HG02981 (cell line): ENCODE data around the gene SCRN1.
"Not testable (repeated sequence)": the region's sequence is repeated elsewhere in the genome, so short reads cannot be mapped to it uniquely, and the experiment has no call there.

Source experiments
- ATAC-seq: cut with Tn5 transposase; IDR thresholded peaks from one replicate; pipeline ENCODE4 v1.9.1; 2021; ENCODE audit warnings: mild to moderate bottlenecking, moderate library complexity; ENCODE audit not compliant: unreplicated experiment

The SCRN1 gene

DNA sequence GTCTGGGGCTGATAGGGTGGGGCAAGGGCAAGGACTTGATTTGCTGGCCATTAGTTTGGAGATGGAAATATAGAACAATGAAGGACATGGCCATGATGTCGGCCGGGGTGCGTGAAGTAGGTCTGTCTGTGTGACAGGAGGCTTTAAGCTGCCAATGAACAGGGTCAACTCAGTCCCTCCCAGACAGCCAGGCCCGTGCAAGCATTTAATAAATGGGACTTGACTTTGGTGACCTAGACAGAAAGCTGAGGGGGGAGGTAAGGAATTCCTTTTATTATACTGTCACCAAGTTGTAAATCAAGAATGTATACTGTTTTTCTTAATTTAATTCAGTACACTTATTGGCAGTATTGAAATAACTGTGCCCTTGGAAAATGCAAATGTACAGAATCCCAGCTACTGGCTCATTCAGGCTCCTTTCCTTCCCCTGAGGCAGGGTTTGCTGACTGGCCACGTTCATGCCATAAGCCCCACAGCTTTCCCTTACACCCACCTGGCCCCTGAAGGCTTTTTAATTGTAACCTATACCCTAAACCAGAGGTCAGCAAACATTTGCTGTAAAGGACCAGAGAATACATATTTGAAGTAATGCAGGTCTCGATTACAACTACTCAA is 96.1 kb downstream of the SCRN1 start:
- ATAC-seq: no peak

GRCh38 chr7:29892231-29892630 is 97.4 kb downstream of the SCRN1 start:
- no peak for ATAC-seq

DNA sequence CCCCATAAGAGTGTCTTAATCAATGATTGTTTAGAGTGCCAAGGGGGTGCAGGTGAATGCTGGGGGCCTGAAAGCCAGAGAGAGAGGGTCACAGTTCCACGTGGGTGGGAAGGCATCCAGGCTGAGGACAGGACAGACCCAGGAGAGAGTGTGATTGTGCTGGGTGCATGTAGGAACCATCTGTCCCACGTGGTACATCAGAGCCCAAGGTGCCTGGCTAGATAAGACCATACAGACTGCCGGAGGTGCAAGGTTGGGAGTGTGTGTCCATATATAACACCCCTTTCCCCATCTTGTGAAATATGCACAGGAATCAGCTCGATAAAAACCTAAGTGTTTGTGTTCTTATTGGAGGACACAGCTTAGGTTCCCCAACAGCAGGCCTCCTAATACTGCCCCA is 97.8 kb downstream of the SCRN1 start:
- ATAC-seq: no peak

GRCh38 chr7:29890786-29891185 is 98.8 kb downstream of the SCRN1 start:
- not testable (repeated sequence) for ATAC-seq

DNA sequence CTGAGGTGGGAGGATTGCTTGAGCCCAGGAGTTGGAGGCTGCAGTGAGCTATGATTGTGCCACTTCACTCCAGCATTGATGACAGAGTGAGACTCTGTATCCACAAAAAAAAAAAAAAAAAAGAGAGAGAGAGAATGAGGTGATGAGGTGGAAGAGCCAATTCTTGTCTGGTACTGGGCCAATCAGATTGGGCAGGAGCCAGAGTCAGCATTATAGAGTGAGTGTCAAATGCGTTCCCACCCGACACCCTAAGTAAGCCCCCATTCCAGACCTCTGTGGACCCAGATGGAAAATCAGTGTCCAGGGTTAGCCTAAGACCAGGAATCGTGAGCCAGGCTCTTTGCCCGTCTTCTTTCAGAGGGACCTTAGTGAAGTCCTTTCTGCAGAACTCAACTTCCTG is 99.3 kb downstream of the SCRN1 start:
- ATAC-seq: no peak

DNA sequence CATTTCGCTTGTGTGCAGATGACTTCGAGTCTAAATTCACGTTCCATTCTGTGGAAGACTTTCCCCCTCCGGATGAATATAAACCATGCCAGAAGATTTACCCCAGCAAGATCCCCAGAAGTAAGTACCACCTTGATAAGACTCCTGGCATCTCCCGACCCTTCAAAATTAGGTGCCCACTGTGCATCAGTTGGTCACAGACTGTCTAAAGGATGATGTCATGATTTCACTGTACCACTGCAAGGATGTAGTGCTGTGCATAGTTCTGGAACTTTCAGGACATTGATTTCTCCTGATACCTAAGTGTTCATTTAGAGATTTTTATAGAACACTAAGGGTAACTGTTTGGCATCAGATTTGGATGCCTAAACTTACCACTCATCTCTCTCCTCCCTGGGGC is 100.3 kb downstream of the SCRN1 start:
- no peak for ATAC-seq

GRCh38 chr7:29888006-29888405 is 101.6 kb downstream of the SCRN1 start:
- ATAC-seq: no peak

- ATAC-seq: no peak
Measured at GRCh38 chr7:29886827-29887226, 102.8 kb downstream of the SCRN1 start.

- ATAC-seq: no peak
Measured at GRCh38 chr7:29885626-29886025, 104.0 kb downstream of the SCRN1 start.

DNA sequence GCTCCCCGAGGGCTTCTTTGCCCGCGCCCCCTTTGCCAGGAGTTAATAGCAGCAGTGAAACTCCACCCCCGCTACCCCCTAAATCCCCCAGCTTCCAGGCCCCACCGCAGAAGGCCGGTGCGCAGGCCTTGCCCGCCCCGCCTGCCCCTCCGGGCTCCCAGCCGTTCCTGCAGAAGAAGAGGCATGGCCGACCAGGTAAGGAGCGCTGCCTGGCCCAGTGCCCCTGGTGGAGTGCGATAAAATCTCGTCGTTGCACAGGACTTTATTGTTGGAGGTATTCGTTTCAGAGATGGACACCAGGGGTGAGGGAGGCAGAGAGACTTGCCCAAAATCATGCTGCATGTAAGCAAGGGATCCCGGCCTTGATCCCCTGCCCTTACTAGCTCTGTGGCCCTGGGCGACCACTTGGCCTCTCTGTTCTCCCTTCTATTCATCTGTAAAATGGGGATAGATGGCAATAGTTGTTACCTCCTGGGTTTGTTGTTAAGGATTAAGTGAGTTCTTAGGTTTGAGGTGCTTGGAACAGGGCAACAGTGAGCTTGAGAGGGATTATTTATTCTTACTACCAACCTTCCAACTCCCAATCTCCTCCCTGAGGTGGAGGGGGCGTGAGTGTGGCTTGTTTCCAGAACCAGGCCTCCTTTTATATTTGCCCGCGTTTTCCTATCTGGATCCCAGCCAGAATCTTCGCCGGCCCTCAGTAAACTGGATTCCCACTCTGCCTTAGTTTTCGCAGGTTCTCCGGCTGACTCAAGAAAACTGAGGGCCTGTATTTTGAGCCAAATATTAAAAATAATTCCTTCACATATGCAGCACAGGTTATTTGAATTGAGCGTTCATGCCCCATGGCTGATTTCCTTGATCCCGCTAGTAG is 105.0 kb downstream of the SCRN1 start:
- no peak for ATAC-seq

- ATAC-seq: no peak
Measured at GRCh38 chr7:29883462-29884398, 105.9 kb downstream of the SCRN1 start.

DNA sequence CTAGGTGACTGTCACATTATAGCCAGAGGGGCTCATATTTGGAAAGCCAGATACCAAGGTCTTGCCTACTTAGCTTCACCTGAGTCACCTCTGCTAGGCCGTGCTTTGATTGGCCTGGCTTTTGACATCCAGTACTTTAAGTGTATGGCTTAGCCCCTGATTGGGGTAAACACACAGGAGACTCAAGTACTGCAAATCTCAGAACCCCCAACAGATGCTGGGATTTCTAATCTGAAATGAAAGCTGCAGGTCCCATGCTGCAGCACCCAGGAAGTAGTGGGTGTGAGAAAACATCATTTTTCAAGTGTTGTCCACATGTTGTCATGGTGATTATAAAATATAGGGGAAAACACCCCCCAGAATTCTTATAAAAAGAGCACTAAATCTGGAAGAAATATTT is 107.1 kb downstream of the SCRN1 start:
- no peak for ATAC-seq

DNA sequence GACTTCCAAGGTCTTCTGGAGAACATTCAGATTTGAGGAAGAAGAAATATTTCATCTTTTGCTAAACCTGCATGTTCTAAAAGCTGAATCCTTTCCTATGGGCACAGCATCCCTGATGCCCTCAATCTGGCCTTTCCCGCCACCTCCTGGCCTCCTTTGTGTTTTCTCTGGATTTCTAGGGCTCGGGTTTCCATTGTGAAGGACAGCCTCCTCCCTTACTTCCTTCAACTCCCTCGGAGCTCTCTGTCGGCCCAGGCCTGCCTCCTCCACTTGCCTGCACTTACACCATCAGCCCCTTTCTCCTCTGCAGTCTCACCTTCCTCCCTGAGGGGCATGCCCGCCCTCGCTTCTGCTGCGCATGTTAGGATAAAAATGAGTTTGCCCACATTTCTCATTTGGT is 107.9 kb downstream of the SCRN1 start:
- no peak for ATAC-seq

GRCh38 chr7:29879609-29880008 is 110.0 kb downstream of the SCRN1 start:
- ATAC-seq: no peak

- no peak for ATAC-seq
Measured at GRCh38 chr7:29878081-29878688, 111.4 kb downstream of the SCRN1 start.

GRCh38 chr7:29877196-29877595 is 112.4 kb downstream of the SCRN1 start:
- ATAC-seq: no peak

DNA sequence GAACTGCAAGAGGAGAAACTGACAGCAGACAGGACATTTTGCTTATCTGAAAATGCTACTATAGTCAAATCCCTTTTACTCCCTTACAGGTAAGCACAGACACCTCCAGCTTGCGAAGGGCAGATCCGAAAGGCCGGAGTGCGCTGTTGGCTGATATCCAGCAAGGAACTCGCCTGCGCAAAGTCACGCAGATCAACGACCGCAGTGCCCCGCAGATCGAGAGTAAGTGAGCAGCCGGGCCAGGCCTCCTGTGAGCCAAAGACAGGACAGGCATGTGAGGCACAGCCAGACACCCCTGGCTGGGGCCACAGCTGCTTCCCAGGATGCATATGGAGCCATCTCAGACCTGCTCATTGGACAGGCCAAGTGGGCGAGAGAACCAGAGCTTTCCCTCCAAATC is 113.9 kb downstream of the SCRN1 start:
- ATAC-seq: no peak

GRCh38 chr7:29873644-29874294 is 115.8 kb downstream of the SCRN1 start:
- ATAC-seq: no peak

DNA sequence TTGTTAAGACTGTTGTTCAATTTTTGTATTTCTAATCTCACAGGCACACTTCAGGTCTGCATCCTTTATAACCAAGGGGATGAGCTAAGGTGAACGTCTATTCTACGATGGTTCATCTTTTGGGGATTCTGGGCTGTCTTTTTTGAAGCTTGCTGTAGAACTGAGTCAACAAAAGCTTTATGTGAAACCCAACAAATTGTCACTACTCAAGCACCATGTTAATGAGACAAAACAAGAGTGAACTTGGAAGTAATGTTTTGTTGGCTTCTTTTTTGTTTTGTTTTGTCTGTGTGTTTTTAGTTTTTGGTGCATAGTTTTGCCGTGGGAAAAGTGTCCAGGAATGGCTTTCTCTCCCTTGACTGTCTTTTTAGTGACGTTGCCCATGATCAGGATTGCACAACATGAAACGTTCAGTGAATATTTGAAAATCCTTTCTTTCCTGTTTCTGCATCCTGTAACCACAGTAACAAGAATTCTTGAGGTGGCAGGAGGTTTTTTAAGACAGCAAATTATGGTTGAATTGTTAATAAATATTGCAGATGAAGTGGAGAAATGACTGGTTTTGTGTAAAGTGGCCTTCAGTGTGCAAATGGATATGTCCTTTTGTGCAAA is 117.7 kb downstream of the SCRN1 start:
- no peak for ATAC-seq
